Fibroblast of skin of right biceps (primary cell): ENCODE results near the gene FHL1.
"Not testable (repeated sequence)": the region's sequence is repeated elsewhere in the genome, so short reads cannot be mapped to it uniquely, and the experiment has no call there.

Source experiments
- DNase-seq: peaks from one replicate; pipeline ENCODE4 v3.0.0-alpha.2; 2013

The FHL1 gene

GRCh38 chrX:136147976-136148375 lies 643 bp downstream of the FHL1 start:
- DNase-seq = no peak

- no peak for DNase-seq
Observed at GRCh38 chrX:136148391-136148790, 1.1 kb downstream of the FHL1 start.

GRCh38 chrX:136154998-136155397 lies 7.7 kb downstream of the FHL1 start:
- DNase-seq = no peak

GRCh38 chrX:136156560-136157117 lies 9.3 kb downstream of the FHL1 start:
- no peak for DNase-seq

GRCh38 chrX:136157187-136157586 lies 9.9 kb downstream of the FHL1 start:
- no peak for DNase-seq

GRCh38 chrX:136158685-136159084 lies 11.4 kb downstream of the FHL1 start:
- no peak for DNase-seq

- DNase-seq = no peak
Observed at GRCh38 chrX:136159611-136160025, 12.3 kb downstream of the FHL1 start.

- DNase-seq = peak; percentile 57
Observed at GRCh38 chrX:136162827-136163570, 15.7 kb downstream of the FHL1 start.

- DNase-seq = peak; percentile 73
Observed at GRCh38 chrX:136163689-136164088, 16.4 kb downstream of the FHL1 start.

- DNase-seq = no peak
Observed at GRCh38 chrX:136165406-136165805, 18.1 kb downstream of the FHL1 start.

GRCh38 chrX:136166221-136166855 lies 19.0 kb downstream of the FHL1 start:
- DNase-seq = peak; percentile 44

GRCh38 chrX:136167989-136168388 lies 20.7 kb downstream of the FHL1 start:
- not testable (repeated sequence) for DNase-seq

GRCh38 chrX:136168929-136169735 lies 21.8 kb downstream of the FHL1 start:
- DNase-seq = peak; percentile 95

- no peak for DNase-seq
Observed at GRCh38 chrX:136170139-136170800, 22.9 kb downstream of the FHL1 start.

GRCh38 chrX:136171420-136171819 lies 24.1 kb downstream of the FHL1 start:
- no peak for DNase-seq

- DNase-seq = peak; percentile 92
Observed at GRCh38 chrX:136176399-136176825, 29.1 kb downstream of the FHL1 start.

- no peak for DNase-seq
Observed at GRCh38 chrX:136179133-136179532, 31.8 kb downstream of the FHL1 start.

- no peak for DNase-seq
Observed at GRCh38 chrX:136182414-136182813, 35.1 kb downstream of the FHL1 start.

GRCh38 chrX:136183172-136183571 lies 35.8 kb downstream of the FHL1 start:
- no peak for DNase-seq

- no peak for DNase-seq
Observed at GRCh38 chrX:136183917-136184316, 36.6 kb downstream of the FHL1 start.

GRCh38 chrX:136185401-136186022 lies 38.2 kb downstream of the FHL1 start:
- DNase-seq = peak; percentile 56

GRCh38 chrX:136186023-136186413 lies 38.7 kb downstream of the FHL1 start:
- DNase-seq = no peak
